H9 (cell line): ENCODE results near the gene EPHB3. TPM values are rescaled to one million over a fixed set of nuclear protein-coding genes. Genes with fewer than 3 reads are reported as not detected.
A peak's percentile ranks its signal among the peaks of the same experiment; 100 is the strongest.

Experiments
- DNase-seq: peaks from one replicate; pipeline ENCODE4 v3.0.0-alpha.2; 2017
- H2AFZ ChIP-seq: one replicate; pipeline ENCODE4 v1.6.1; 2013; ENCODE audit warnings: mild to moderate bottlenecking, low read length, control low read depth, moderate library complexity
- H2AK5ac ChIP-seq: 2 replicates; pipeline ENCODE4 v1.6.1; 2013; ENCODE audit warnings: low read length, control low read depth, mixed read lengths; ENCODE audit not compliant: insufficient read length
- H2BK120ac ChIP-seq: one replicate; pipeline ENCODE4 v1.6.1; 2013; ENCODE audit warnings: low read depth, mild to moderate bottlenecking, low read length, control low read depth, inconsistent platforms; ENCODE audit not compliant: poor library complexity, severe bottlenecking
- H2BK12ac ChIP-seq: 2 replicates; pipeline ENCODE4 v1.6.1; 2013; ENCODE audit warnings: low read length, control low read depth, mixed read lengths, low read depth; ENCODE audit not compliant: insufficient read length
- H2BK15ac ChIP-seq: 2 replicates; pipeline ENCODE4 v1.6.1; 2013; ENCODE audit warnings: low read depth, low read length, control low read depth
- H2BK20ac ChIP-seq: one replicate; pipeline ENCODE4 v1.6.1; 2013; ENCODE audit warnings: low read depth, mild to moderate bottlenecking, low read length, control low read depth, inconsistent platforms; ENCODE audit not compliant: poor library complexity, severe bottlenecking
- H2BK5ac ChIP-seq: 2 replicates; pipeline ENCODE4 v1.6.1; 2013; ENCODE audit warnings: low read length, control low read depth, mixed read lengths; ENCODE audit not compliant: insufficient read length
- H3K14ac ChIP-seq: 2 replicates; pipeline ENCODE4 v1.6.1; 2013; ENCODE audit warnings: low read length, control low read depth; ENCODE audit not compliant: insufficient read depth
- H3K18ac ChIP-seq: 2 replicates; pipeline ENCODE4 v1.6.1; 2013; ENCODE audit warnings: low read depth, mild to moderate bottlenecking, mixed read lengths, low read length, control low read depth; ENCODE audit not compliant: insufficient read length
- H3K23ac ChIP-seq: 2 replicates; pipeline ENCODE4 v1.6.1; 2013; ENCODE audit warnings: low read length, control low read depth, mixed read lengths, low read depth; ENCODE audit not compliant: insufficient read length
- H3K23me2 ChIP-seq: 2 replicates; pipeline ENCODE4 v1.6.1; 2013; ENCODE audit warnings: low read depth, mild to moderate bottlenecking, mixed read lengths, low read length, control low read depth; ENCODE audit not compliant: insufficient read length, poor library complexity, severe bottlenecking
- H3K27ac ChIP-seq: 2 replicates; pipeline ENCODE4 v1.5.1; 2013; ENCODE audit warnings: low read length, control low read depth, mixed read lengths, low read depth; ENCODE audit not compliant: insufficient read length
- H3K27me3 ChIP-seq: 2 replicates; pipeline ENCODE4 v1.6.1; 2013; ENCODE audit warnings: low read length, control low read depth, inconsistent platforms; ENCODE audit not compliant: insufficient read depth
- H3K4ac ChIP-seq: 2 replicates; pipeline ENCODE4 v1.6.1; 2013; ENCODE audit warnings: low read depth, mild to moderate bottlenecking, control low read depth, inconsistent platforms, low read length, moderate library complexity
- H3K4me1 ChIP-seq: 2 replicates; pipeline ENCODE4 v1.6.1; 2013; ENCODE audit warnings: low read length, control low read depth, inconsistent platforms; ENCODE audit not compliant: insufficient read depth
- H3K4me2 ChIP-seq: 2 replicates; pipeline ENCODE4 v1.6.1; 2013; ENCODE audit warnings: low read length, control low read depth, mixed read lengths; ENCODE audit not compliant: insufficient read length, insufficient read depth
- H3K56ac ChIP-seq: 2 replicates; pipeline ENCODE4 v1.6.1; 2013; ENCODE audit warnings: low read depth, mild to moderate bottlenecking, mixed read lengths, low read length, control low read depth; ENCODE audit not compliant: insufficient read length
- H3K79me1 ChIP-seq: 2 replicates; pipeline ENCODE4 v1.6.1; 2013; ENCODE audit warnings: low read depth, mild to moderate bottlenecking, moderate library complexity, low read length, control low read depth, inconsistent platforms; ENCODE audit not compliant: insufficient read depth, poor library complexity, severe bottlenecking
- H3K79me2 ChIP-seq: 2 replicates; pipeline ENCODE4 v1.6.1; 2013; ENCODE audit warnings: low read length, control low read depth, inconsistent platforms; ENCODE audit not compliant: insufficient read depth
- H3K9ac ChIP-seq: 2 replicates; pipeline ENCODE4 v1.6.1; 2013; ENCODE audit warnings: low read length, control low read depth, mixed read lengths; ENCODE audit not compliant: insufficient read length; ENCODE audit errors: extremely low read depth
- H3K9me3 ChIP-seq: one replicate; pipeline ENCODE4 v1.6.1; 2013; ENCODE audit warnings: low read depth, low read length, inconsistent platforms; ENCODE audit not compliant: control insufficient read depth
- H3T11ph ChIP-seq: one replicate; pipeline ENCODE4 v1.6.1; 2013; ENCODE audit warnings: mild to moderate bottlenecking, low read length, control low read depth, inconsistent platforms
- H4K20me1 ChIP-seq: one replicate; pipeline ENCODE4 v1.6.1; 2013; ENCODE audit not compliant: control insufficient read depth, insufficient read length, insufficient read depth
- H4K5ac ChIP-seq: 2 replicates; pipeline ENCODE4 v1.6.1; 2013; ENCODE audit warnings: low read depth, mild to moderate bottlenecking, mixed read lengths, low read length, control low read depth; ENCODE audit not compliant: insufficient read length
- H4K8ac ChIP-seq: replicated peaks from 2 replicates; pipeline ENCODE4 v1.6.1; 2013; ENCODE audit warnings: low read length, control low read depth, mixed read lengths, low read depth; ENCODE audit not compliant: insufficient read length
- H4K91ac ChIP-seq: 2 replicates; pipeline ENCODE4 v1.6.1; 2013; ENCODE audit warnings: low read depth, mild to moderate bottlenecking, moderate library complexity, mixed read lengths, low read length, control low read depth; ENCODE audit not compliant: insufficient read length
- H3K27ac Mint-ChIP-seq, 3 experiments: 2 replicates in 2 of 3; 3 replicates in 1 of 3; pipeline ENCODE4 v1.8.0; 2020 to 2021; ENCODE audit warnings: mixed read lengths in 3 of 3, mild to moderate bottlenecking in 1 of 3, moderate library complexity in 1 of 3
- H3K27me3 Mint-ChIP-seq: 2 replicates; pipeline ENCODE4 v1.8.0; 2021; ENCODE audit warnings: low read depth, mild to moderate bottlenecking, moderate library complexity, mixed read lengths
- H3K36me3 Mint-ChIP-seq, 3 experiments: 2 replicates in 2 of 3; 3 replicates in 1 of 3; pipeline ENCODE4 v1.8.0; 2020 to 2021; ENCODE audit warnings: low read depth in 3 of 3, mixed read lengths in 3 of 3; ENCODE audit not compliant: insufficient read depth in 1 of 3
- H3K4me1 Mint-ChIP-seq, 2 experiments: 2 replicates each; pipeline ENCODE4 v1.8.0; 2020; ENCODE audit warnings: mixed read lengths in 2 of 2
- H3K4me3 Mint-ChIP-seq, 2 experiments: 2 replicates in 1 of 2; 3 replicates in 1 of 2; pipeline ENCODE4 v1.8.0; 2020 to 2021; ENCODE audit warnings: mild to moderate bottlenecking in 2 of 2, mixed read lengths in 2 of 2, moderate library complexity in 1 of 2
- H3K9me3 Mint-ChIP-seq, 2 experiments: 2 replicates in 1 of 2; 3 replicates in 1 of 2; pipeline ENCODE4 v1.8.0; 2020; ENCODE audit warnings: mild to moderate bottlenecking in 2 of 2, mixed read lengths in 2 of 2, moderate library complexity in 1 of 2
- WGBS: extraction: QIAGEN DNeasy Blood & Tissue Kit; methylation state at CpG from one replicate; pipeline ENCODE4 v1.1.7; 2013; ENCODE audit warnings: missing lambda C conversion rate, low lambda C conversion rate, mixed read lengths; ENCODE audit not compliant: insufficient read length; ENCODE audit errors: extremely low coverage; 5-methylcytosine and 5-hydroxymethylcytosine counted together
- total RNA-seq: library from RNA; stranded (reverse); gene quantifications from 2 replicates; pipeline ENCODE4 v1.2.1, GENCODE V29; 2021
- TF ChIP-seq, protein P1 (sequence below): fragments of 200-600 bp; sonication (generic); conservative IDR thresholded peaks from 3 replicates; pipeline ENCODE4 v1.8.0; 2021; ENCODE audit warnings: antibody characterized with exemption, mild to moderate bottlenecking

The EPHB3 gene
- total RNA-seq, 1 experiment from 2014 or later = 1.0 TPM

GRCh38 chr3:184549796-184550577 lies 11.6 kb upstream of the EPHB3 start:
- DNase-seq = no peak
- TF ChIP-seq, protein P1, sequence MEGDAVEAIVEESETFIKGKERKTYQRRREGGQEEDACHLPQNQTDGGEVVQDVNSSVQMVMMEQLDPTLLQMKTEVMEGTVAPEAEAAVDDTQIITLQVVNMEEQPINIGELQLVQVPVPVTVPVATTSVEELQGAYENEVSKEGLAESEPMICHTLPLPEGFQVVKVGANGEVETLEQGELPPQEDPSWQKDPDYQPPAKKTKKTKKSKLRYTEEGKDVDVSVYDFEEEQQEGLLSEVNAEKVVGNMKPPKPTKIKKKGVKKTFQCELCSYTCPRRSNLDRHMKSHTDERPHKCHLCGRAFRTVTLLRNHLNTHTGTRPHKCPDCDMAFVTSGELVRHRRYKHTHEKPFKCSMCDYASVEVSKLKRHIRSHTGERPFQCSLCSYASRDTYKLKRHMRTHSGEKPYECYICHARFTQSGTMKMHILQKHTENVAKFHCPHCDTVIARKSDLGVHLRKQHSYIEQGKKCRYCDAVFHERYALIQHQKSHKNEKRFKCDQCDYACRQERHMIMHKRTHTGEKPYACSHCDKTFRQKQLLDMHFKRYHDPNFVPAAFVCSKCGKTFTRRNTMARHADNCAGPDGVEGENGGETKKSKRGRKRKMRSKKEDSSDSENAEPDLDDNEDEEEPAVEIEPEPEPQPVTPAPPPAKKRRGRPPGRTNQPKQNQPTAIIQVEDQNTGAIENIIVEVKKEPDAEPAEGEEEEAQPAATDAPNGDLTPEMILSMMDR = no peak
- peaks cover 4 to 11% of the 10 kb centered on the region in 2 experiments for H3K4me1 Mint-ChIP-seq
- Histone ChIP-seq H3K14ac (0 out of 2 replicates have a peak overlapping the region, but pooled peaks have one; percentile 29), H3K79me2 (no peaks in the 10 kb centered on the region), H3K27me3 (no peaks in the 10 kb centered on the region), H3K9me3 (no peaks in the 10 kb centered on the region), H3K4me2 (no peak overlapping the region), H3K56ac (no peak overlapping the region), H2BK12ac (no peak overlapping the region), H2AFZ (no peak overlapping the region), H4K91ac (no peak overlapping the region), H2BK120ac (no peak overlapping the region), H3T11ph (no peak overlapping the region), H4K20me1 (no peaks in the 10 kb centered on the region), H2BK5ac (no peak overlapping the region), H3K23me2 (no peaks in the 10 kb centered on the region), H3K27ac (no peak overlapping the region), H3K4ac (no peak overlapping the region), H3K23ac (no peak overlapping the region), H3K18ac (no peak overlapping the region), H3K79me1 (no peaks in the 10 kb centered on the region), H2BK20ac (no peak overlapping the region), H2AK5ac (no peak overlapping the region), H4K8ac (no peak overlapping the region), H4K5ac (no peak overlapping the region), H2BK15ac (no peak overlapping the region), H3K9ac (no peak overlapping the region), H3K4me1 (no peaks in the 10 kb centered on the region)
- no CpG with 5 or more reads among the region's 15 CpGs for WGBS
- no peaks in the 10 kb centered on the region for H3K9me3 Mint-ChIP-seq
- H3K27me3 Mint-ChIP-seq = peaks cover 43% of the 10 kb centered on the region
- no peak overlapping the region for H3K27ac Mint-ChIP-seq
- no peaks in the 10 kb centered on the region for H3K36me3 Mint-ChIP-seq
- no peak overlapping the region for H3K4me3 Mint-ChIP-seq
